Natural killer cell (primary cell): Measurements from ENCODE around the gene CNR2. TPM values are rescaled to one million over a fixed set of nuclear protein-coding genes. Genes with fewer than 3 reads are reported as not detected.

Source experiments
- ATAC-seq, 3 donors: fragments of 150-1000 bp in 2 of 3; fragments of 200-7000 bp in 1 of 3; cut with Tn5 transposase; 1 replicate in 1 of 3; 2 replicates in 2 of 3; pipeline ENCODE4 v1.10.0; 2021; ENCODE audit warnings: mild to moderate bottlenecking in 2 of 3, moderate library complexity in 2 of 3
- DNase-seq, 2 donors: peaks; one replicate each; pipeline versions ENCODE4 v3.0.0 to v3.0.0-alpha.2; 2013 to 2021; ENCODE audit warnings: mixed read lengths in 1 of 2
- H3K27ac ChIP-seq: one replicate; pipeline ENCODE4 v1.5.1; 2013; ENCODE audit warnings: mild to moderate bottlenecking, low read length
- H3K27me3 ChIP-seq: one replicate; pipeline ENCODE4 v1.6.1; 2013; ENCODE audit warnings: low read length; ENCODE audit not compliant: control insufficient read depth, insufficient read depth
- H3K36me3 ChIP-seq: one replicate; pipeline ENCODE4 v1.6.1; 2013; ENCODE audit warnings: low read length; ENCODE audit not compliant: control insufficient read depth, insufficient read depth
- H3K4me1 ChIP-seq: one replicate; pipeline ENCODE4 v1.6.1; 2013; ENCODE audit warnings: low read length; ENCODE audit not compliant: control insufficient read depth, insufficient read depth
- H3K4me3 ChIP-seq: one replicate; pipeline ENCODE4 v1.5.1; 2013; ENCODE audit warnings: low read length
- H3K9me3 ChIP-seq: one replicate; pipeline ENCODE4 v1.6.1; 2013; ENCODE audit warnings: low read length; ENCODE audit not compliant: control insufficient read depth, insufficient read depth
- H3K27ac Mint-ChIP-seq, 2 donors: one replicate each; pipeline ENCODE4 v1.8.0; 2022; ENCODE audit warnings: mild to moderate bottlenecking in 2 of 2, mixed read lengths in 2 of 2, moderate library complexity in 1 of 2
- H3K27me3 Mint-ChIP-seq, 2 donors: one replicate each; pipeline ENCODE4 v1.8.0; 2022; ENCODE audit warnings: low read depth in 2 of 2, mixed read lengths in 2 of 2
- H3K36me3 Mint-ChIP-seq: one replicate; pipeline ENCODE4 v1.8.0; 2022; ENCODE audit warnings: mixed read lengths
- H3K4me1 Mint-ChIP-seq, 2 donors: one replicate each; pipeline ENCODE4 v1.8.0; 2022; ENCODE audit warnings: mixed read lengths in 2 of 2
- H3K4me3 Mint-ChIP-seq: one replicate; pipeline ENCODE4 v1.8.0; 2022; ENCODE audit warnings: mild to moderate bottlenecking, moderate library complexity, mixed read lengths
- H3K9me3 Mint-ChIP-seq, 2 donors: one replicate each; pipeline ENCODE4 v1.8.0; 2022; ENCODE audit warnings: mixed read lengths in 2 of 2
- WGBS: methylation state at CpG from one replicate; pipeline ENCODE4 v1.1.7; 2013; ENCODE audit warnings: missing lambda C conversion rate; ENCODE audit not compliant: insufficient coverage; 5-methylcytosine and 5-hydroxymethylcytosine counted together
- intact Hi-C: fragments of 100-400 bp; cut with micrococcal nuclease; formaldehyde crosslinking; loops from one replicate; pipeline ENCODE4 v1.14.2; 2022
- total RNA-seq, 4 donors: library from RNA; stranded (reverse); fragments of 120-200 nt in 1 of 4; gene quantifications; one replicate each; pipeline versions ENCODE4 v1.2.3 to v1.2.4, GENCODE V29; 2013 to 2022
- TF ChIP-seq, protein P1 (sequence below): fragments of 200-600 bp; IDR thresholded peaks from one replicate; pipeline ENCODE4 v1.8.0; 2022; ENCODE audit warnings: antibody characterized with exemption

The CNR2 gene
- total RNA-seq, 3 donors from 2014 or later (not counting 1 experiment from before 2014, with no cell fraction given): 5.3 to 12.0 (median 6.1) TPM

- H3K27ac Mint-ChIP-seq: no peak overlapping the region
- H3K36me3 Mint-ChIP-seq: no peaks in the 10 kb centered on the region
- no peaks in the 10 kb centered on the region for H3K4me1 Mint-ChIP-seq
- 96% methylated on average over 11 of the region's 11 CpGs for WGBS
- no peak for ATAC-seq
- intact Hi-C loops: no loop called here
- no peak overlapping the region for H3K4me3 Mint-ChIP-seq
- Histone ChIP-seq H3K27ac (no peak overlapping the region), H3K4me1 (peaks cover 6% of the 10 kb centered on the region), H3K9me3 (no peaks in the 10 kb centered on the region), H3K27me3 (no peaks in the 10 kb centered on the region), H3K4me3 (no peak overlapping the region), H3K36me3 (no peaks in the 10 kb centered on the region)
- no peak for DNase-seq
- no peaks in the 10 kb centered on the region for H3K9me3 Mint-ChIP-seq
- TF ChIP-seq, protein P1, sequence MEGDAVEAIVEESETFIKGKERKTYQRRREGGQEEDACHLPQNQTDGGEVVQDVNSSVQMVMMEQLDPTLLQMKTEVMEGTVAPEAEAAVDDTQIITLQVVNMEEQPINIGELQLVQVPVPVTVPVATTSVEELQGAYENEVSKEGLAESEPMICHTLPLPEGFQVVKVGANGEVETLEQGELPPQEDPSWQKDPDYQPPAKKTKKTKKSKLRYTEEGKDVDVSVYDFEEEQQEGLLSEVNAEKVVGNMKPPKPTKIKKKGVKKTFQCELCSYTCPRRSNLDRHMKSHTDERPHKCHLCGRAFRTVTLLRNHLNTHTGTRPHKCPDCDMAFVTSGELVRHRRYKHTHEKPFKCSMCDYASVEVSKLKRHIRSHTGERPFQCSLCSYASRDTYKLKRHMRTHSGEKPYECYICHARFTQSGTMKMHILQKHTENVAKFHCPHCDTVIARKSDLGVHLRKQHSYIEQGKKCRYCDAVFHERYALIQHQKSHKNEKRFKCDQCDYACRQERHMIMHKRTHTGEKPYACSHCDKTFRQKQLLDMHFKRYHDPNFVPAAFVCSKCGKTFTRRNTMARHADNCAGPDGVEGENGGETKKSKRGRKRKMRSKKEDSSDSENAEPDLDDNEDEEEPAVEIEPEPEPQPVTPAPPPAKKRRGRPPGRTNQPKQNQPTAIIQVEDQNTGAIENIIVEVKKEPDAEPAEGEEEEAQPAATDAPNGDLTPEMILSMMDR: no peak
- H3K27me3 Mint-ChIP-seq: peaks cover 0 to 6% of the 10 kb centered on the region in 2 donors
These were observed 11.4 kb upstream of the CNR2 start for GRCh38 chr1:23924601-23925000.

DNA sequence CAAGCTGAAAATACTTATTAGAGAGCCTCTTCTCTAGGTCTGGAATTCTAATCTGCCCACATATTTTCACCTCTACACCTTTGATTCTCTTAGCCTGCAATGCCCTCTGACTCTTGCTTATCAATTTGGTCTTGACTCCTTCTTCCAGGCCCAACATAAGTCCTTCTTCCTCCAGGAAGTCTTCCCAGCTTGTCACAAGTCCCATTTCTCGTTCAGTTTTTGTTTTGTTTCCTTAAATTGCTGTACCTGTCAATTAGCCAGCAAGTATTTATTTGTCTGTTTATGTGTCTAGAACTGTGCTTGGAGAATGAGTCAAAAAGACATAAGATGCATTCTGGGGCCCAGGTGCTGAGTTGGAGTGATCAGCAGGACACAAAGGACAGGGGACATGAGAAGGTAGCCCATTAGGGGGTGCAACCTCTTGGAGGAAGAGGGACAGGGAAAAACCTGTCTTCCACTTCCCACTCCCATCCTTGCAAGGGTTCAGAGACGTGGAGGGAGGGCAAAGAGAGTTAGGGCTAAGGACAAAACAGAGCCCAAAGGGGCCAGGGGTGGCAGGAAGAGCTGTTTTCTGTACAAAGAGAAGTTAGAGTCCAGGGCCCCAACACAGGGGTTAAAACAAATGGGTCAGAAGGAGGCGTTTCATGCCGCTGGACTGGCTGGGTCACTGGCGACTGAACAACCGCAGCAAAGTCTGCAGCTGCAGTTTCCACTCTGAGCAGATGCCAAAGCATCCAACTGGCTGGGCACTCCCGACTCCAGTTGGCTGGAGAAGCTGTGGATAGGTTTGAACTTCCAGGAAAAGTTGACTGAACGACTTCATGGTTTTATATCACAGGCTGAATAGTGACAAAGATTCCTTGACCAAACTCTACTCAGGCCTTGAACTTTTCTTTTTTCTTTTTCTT, 10.7 kb upstream of the CNR2 start:
- Histone ChIP-seq H3K36me3 (no peaks in the 10 kb centered on the region), H3K4me1 (peaks cover 6% of the 10 kb centered on the region), H3K9me3 (no peaks in the 10 kb centered on the region), H3K27me3 (no peaks in the 10 kb centered on the region), H3K27ac (no peak overlapping the region), H3K4me3 (no peak overlapping the region)
- no peaks in the 10 kb centered on the region for H3K4me1 Mint-ChIP-seq
- no peaks in the 10 kb centered on the region for H3K36me3 Mint-ChIP-seq
- no peak overlapping the region for H3K27ac Mint-ChIP-seq
- no peaks in the 10 kb centered on the region for H3K9me3 Mint-ChIP-seq
- TF ChIP-seq, protein P1: no peak
- no peak for DNase-seq
- 76% methylated on average over 8 of the region's 8 CpGs for WGBS
- no peak for ATAC-seq
- intact Hi-C loops: no loop called here
- no peak overlapping the region for H3K4me3 Mint-ChIP-seq
- H3K27me3 Mint-ChIP-seq: peaks cover 0 to 3% of the 10 kb centered on the region in 2 donors

GRCh38 chr1:23922321-23922943, 9.3 kb upstream of the CNR2 start:
- Histone ChIP-seq H3K27me3 (no peaks in the 10 kb centered on the region), H3K27ac (no peak overlapping the region), H3K36me3 (no peaks in the 10 kb centered on the region), H3K4me1 (peaks cover 6% of the 10 kb centered on the region), H3K4me3 (no peak overlapping the region), H3K9me3 (no peaks in the 10 kb centered on the region)
- TF ChIP-seq, protein P1: no peak
- no peaks in the 10 kb centered on the region for H3K27me3 Mint-ChIP-seq
- H3K4me1 Mint-ChIP-seq: no peaks in the 10 kb centered on the region
- no peak for DNase-seq
- H3K4me3 Mint-ChIP-seq: no peak overlapping the region
- WGBS: 97% methylated on average over 8 of the region's 8 CpGs
- H3K36me3 Mint-ChIP-seq: no peaks in the 10 kb centered on the region
- no peak for ATAC-seq
- intact Hi-C loops: no loop called here
- H3K9me3 Mint-ChIP-seq: no peaks in the 10 kb centered on the region
- H3K27ac Mint-ChIP-seq: no peak overlapping the region
